Endothelial cell of umbilical vein (primary cell): Measurements from ENCODE around the gene FSD2.

Source experiments
- CTCF ChIP-seq, 2 donors: IDR thresholded peaks; 1 replicate in 1 of 2; 2 replicates in 1 of 2; pipeline ENCODE4 v1.5.1; 2011; ENCODE audit warnings: low read length in 2 of 2, mild to moderate bottlenecking in 2 of 2, moderate library complexity in 2 of 2, control low read depth in 1 of 2, inconsistent platforms in 1 of 2, low read depth in 1 of 2; ENCODE audit not compliant: insufficient read depth in 1 of 2; ENCODE audit errors: extremely low read depth in 1 of 2
- EZH2 ChIP-seq: IDR thresholded peaks from 2 replicates; pipeline ENCODE4 v1.6.1; 2012; ENCODE audit warnings: borderline replicate concordance, low read depth, mild to moderate bottlenecking, moderate library complexity, low read length, inconsistent platforms; ENCODE audit not compliant: severe bottlenecking
- FOS ChIP-seq: IDR thresholded peaks from 2 replicates; pipeline ENCODE4 v1.6.1; 2011; ENCODE audit warnings: mild to moderate bottlenecking, low read length, moderate library complexity, borderline replicate concordance; ENCODE audit not compliant: insufficient read depth
- GATA2 ChIP-seq: IDR thresholded peaks from 2 replicates; pipeline ENCODE4 v1.7.0; 2011; ENCODE audit warnings: low read depth, mild to moderate bottlenecking, moderate library complexity, mixed read lengths, low read length; ENCODE audit not compliant: insufficient read length, insufficient read depth
- JUN ChIP-seq: IDR thresholded peaks from 2 replicates; pipeline ENCODE4 v1.6.1; 2011; ENCODE audit warnings: borderline replicate concordance, low read depth; ENCODE audit not compliant: insufficient read length, insufficient read depth
- MAX ChIP-seq: IDR thresholded peaks from 2 replicates; pipeline ENCODE4 v1.6.1; 2011; ENCODE audit not compliant: insufficient read depth, insufficient read length
- MYC ChIP-seq: IDR thresholded peaks from one replicate; pipeline ENCODE4 v1.6.1; 2011; ENCODE audit warnings: mild to moderate bottlenecking, low read depth, low read length
- POLR2A ChIP-seq: IDR thresholded peaks from 2 replicates; pipeline ENCODE4 v1.6.1; 2012; ENCODE audit warnings: low read depth, mild to moderate bottlenecking, control low read depth, low read length
- POLR2AphosphoS5 ChIP-seq: IDR thresholded peaks from 2 replicates; pipeline ENCODE4 v1.6.1; 2012; ENCODE audit warnings: low read depth, mild to moderate bottlenecking, control low read depth, low read length, moderate library complexity; ENCODE audit not compliant: insufficient read depth

DNA sequence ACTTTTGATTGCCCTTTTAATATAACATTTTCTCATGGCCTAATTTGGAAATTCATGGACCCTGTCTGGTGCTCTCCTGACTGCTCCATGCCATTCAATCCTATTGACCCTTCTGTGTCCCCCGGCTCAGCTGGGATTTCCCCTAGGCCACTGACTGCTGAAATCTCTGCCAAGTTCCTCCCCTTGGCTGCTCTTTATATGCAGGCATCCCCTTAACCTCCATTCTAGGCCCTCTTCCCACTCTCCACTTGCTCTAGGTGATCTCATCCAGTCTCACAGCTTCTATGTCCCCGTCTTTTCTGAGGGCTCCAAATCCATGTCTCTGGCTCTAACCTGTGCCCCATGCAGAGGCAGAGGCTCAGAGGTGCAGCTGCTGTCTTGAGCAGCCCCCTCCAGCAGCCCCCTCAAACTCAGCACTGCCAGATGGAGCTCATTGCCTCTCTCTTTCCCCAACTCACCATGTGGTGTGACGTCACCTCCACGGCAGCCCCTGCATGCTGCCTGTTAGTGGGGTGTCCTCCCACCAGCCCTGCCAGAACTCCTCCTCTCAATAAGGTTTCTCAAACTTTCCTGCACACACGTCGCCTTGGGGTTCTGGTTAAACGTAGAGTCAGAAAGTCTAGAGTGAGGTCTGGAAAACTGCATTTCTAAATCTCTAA is 6.6 kb downstream of the FSD2 start:
- TF ChIP-seq POLR2A, result no peak
- no peak for TF ChIP-seq FOS
- TF ChIP-seq CTCF (IDR thresholded peaks at IDR 0.05; ENCODE audit: extremely low read depth in 1 of 2, insufficient read depth in 1 of 2, low read depth in 1 of 2, low read length in 2 of 2), result no peak
- TF ChIP-seq EZH2, result no peak
- TF ChIP-seq POLR2AphosphoS5, result no peak
- TF ChIP-seq JUN, result no peak
- TF ChIP-seq MAX, result no peak
- TF ChIP-seq MYC, result no peak
- no peak for TF ChIP-seq GATA2
